DND-41 (cell line): ENCODE data around the gene PI4KA.

Experiments used
- ATAC-seq: fragments of 200-7000 bp; cut with Tn5 transposase; 3 replicates; pipeline ENCODE4 v1.9.1; 2021; ENCODE audit warnings: low read depth; ENCODE audit not compliant: insufficient read depth
- DNase-seq: peaks from one replicate; pipeline ENCODE4 v3.0.0-alpha.2; 2020
- H2AFZ ChIP-seq: 2 replicates; pipeline ENCODE4 v1.6.0; 2012; ENCODE audit warnings: low read depth, low read length
- H3K27ac ChIP-seq: 2 replicates; pipeline ENCODE4 v1.5.1; 2012; ENCODE audit warnings: low read length, inconsistent platforms
- H3K27me3 ChIP-seq: fragments of 200-600 bp; sonication (generic); 2 replicates; pipeline ENCODE4 v1.6.0; 2012; ENCODE audit warnings: low read length, mild to moderate bottlenecking, inconsistent platforms; ENCODE audit not compliant: insufficient read depth, poor library complexity
- H3K36me3 ChIP-seq: 2 replicates; pipeline ENCODE4 v1.5.1; 2012; ENCODE audit warnings: low read length, inconsistent platforms; ENCODE audit not compliant: insufficient read depth
- H3K4me1 ChIP-seq: 2 replicates; pipeline ENCODE4 v1.5.1; 2012; ENCODE audit warnings: mild to moderate bottlenecking, low read length; ENCODE audit not compliant: insufficient read depth
- H3K4me2 ChIP-seq: 2 replicates; pipeline ENCODE4 v1.6.0; 2012; ENCODE audit warnings: mild to moderate bottlenecking, moderate library complexity, low read length, inconsistent platforms; ENCODE audit not compliant: insufficient read depth
- H3K4me3 ChIP-seq, 2 experiments: fragments of 200-600 bp in 1 of 2; shearing (Covaris generic) in 1 of 2; 2 replicates each; pipeline ENCODE4 v1.5.1; 2012 to 2016; ENCODE audit warnings: inconsistent platforms in 2 of 2, low read length in 2 of 2, mild to moderate bottlenecking in 2 of 2, low read depth in 1 of 2, moderate library complexity in 1 of 2
- H3K79me2 ChIP-seq: 2 replicates; pipeline ENCODE4 v1.6.0; 2012; ENCODE audit warnings: low read length, inconsistent platforms; ENCODE audit not compliant: insufficient read depth
- H3K9ac ChIP-seq: 2 replicates; pipeline ENCODE4 v1.6.0; 2012; ENCODE audit warnings: low read depth, mild to moderate bottlenecking, inconsistent platforms, low read length, moderate library complexity
- H3K9me3 ChIP-seq: 2 replicates; pipeline ENCODE4 v1.5.1; 2012; ENCODE audit warnings: low read length, moderate library complexity, mild to moderate bottlenecking, inconsistent platforms; ENCODE audit not compliant: insufficient read depth, severe bottlenecking
- H4K20me1 ChIP-seq: 2 replicates; pipeline ENCODE4 v1.6.0; 2012; ENCODE audit warnings: low read length; ENCODE audit not compliant: insufficient read depth
- CTCF ChIP-seq: IDR thresholded peaks from 2 replicates; pipeline ENCODE4 v1.5.1; 2012; ENCODE audit warnings: borderline replicate concordance, low read length, moderate library complexity, mild to moderate bottlenecking; ENCODE audit not compliant: poor library complexity, severe bottlenecking; ENCODE audit errors: extremely low read depth
- EZH2 ChIP-seq: IDR thresholded peaks from 3 replicates; pipeline ENCODE4 v1.6.1; 2012; ENCODE audit warnings: borderline replicate concordance, low read depth, mild to moderate bottlenecking, moderate library complexity, low read length, inconsistent platforms; ENCODE audit not compliant: severe bottlenecking

PI4KA gene

GRCh38 chr22:20756846-20757245 is 101.8 kb downstream of the PI4KA start:
- no peak overlapping the region for H3K9ac ChIP-seq
- no peaks in the 10 kb centered on the region for H4K20me1 ChIP-seq
- no peaks in the 10 kb centered on the region for H3K27me3 ChIP-seq
- H3K27ac ChIP-seq, result no peak overlapping the region
- peaks cover 57% of the 10 kb centered on the region for H3K36me3 ChIP-seq
- ATAC-seq (no peak), DNase-seq (no peak)
- no peaks in the 10 kb centered on the region for H3K79me2 ChIP-seq
- no peaks in the 10 kb centered on the region for H3K9me3 ChIP-seq
- H3K4me2 ChIP-seq, result no peak overlapping the region
- TF ChIP-seq CTCF (no peak), EZH2 (no peak)
- no peak overlapping the region for H2AFZ ChIP-seq
- H3K4me1 ChIP-seq, result no peaks in the 10 kb centered on the region
- H3K4me3 ChIP-seq, result no peak overlapping the region

- Histone ChIP-seq H3K4me1 (no peaks in the 10 kb centered on the region), H3K79me2 (no peaks in the 10 kb centered on the region), H2AFZ (no peak overlapping the region), H3K4me3 (no peak overlapping the region), H3K9me3 (no peaks in the 10 kb centered on the region), H3K4me2 (no peak overlapping the region), H3K9ac (no peak overlapping the region), H3K27ac (no peak overlapping the region), H3K27me3 (no peaks in the 10 kb centered on the region), H4K20me1 (0 out of 2 replicates have a peak, but pooled peaks cover 5% of the 10 kb centered on the region), H3K36me3 (peaks cover 70% of the 10 kb centered on the region)
- DNase-seq, result no peak
- TF ChIP-seq CTCF, result no peak
- no peak for ATAC-seq
These were observed 105.7 kb downstream of the PI4KA start for GRCh38 chr22:20752873-20753272.

GRCh38 chr22:20752104-20752741 is 106.4 kb downstream of the PI4KA start:
- Histone ChIP-seq H3K4me2 (no peak overlapping the region), H4K20me1 (0 out of 2 replicates have a peak, but pooled peaks cover 5% of the 10 kb centered on the region), H3K36me3 (peaks cover 72% of the 10 kb centered on the region), H3K79me2 (no peaks in the 10 kb centered on the region), H3K27ac (no peak overlapping the region), H3K9ac (no peak overlapping the region), H3K4me1 (no peaks in the 10 kb centered on the region), H3K27me3 (no peaks in the 10 kb centered on the region), H3K9me3 (no peaks in the 10 kb centered on the region), H3K4me3 (no peak overlapping the region), H2AFZ (no peak overlapping the region)
- no peak for TF ChIP-seq EZH2
- no peak for TF ChIP-seq CTCF
- ATAC-seq (no peak), DNase-seq (no peak)

GRCh38 chr22:20751185-20751851 is 107.3 kb downstream of the PI4KA start:
- H3K36me3 ChIP-seq, result peaks cover 81% of the 10 kb centered on the region
- no peaks in the 10 kb centered on the region for H3K9me3 ChIP-seq
- no peak overlapping the region for H3K9ac ChIP-seq
- ATAC-seq, result no peak
- 0 out of 2 replicates have a peak, but pooled peaks cover 5% of the 10 kb centered on the region for H4K20me1 ChIP-seq
- TF ChIP-seq EZH2 (no peak), CTCF (no peak)
- no peak overlapping the region for H2AFZ ChIP-seq
- no peaks in the 10 kb centered on the region for H3K27me3 ChIP-seq
- H3K27ac ChIP-seq, result no peak overlapping the region
- no peaks in the 10 kb centered on the region for H3K79me2 ChIP-seq
- H3K4me1 ChIP-seq, result no peaks in the 10 kb centered on the region
- no peak overlapping the region for H3K4me2 ChIP-seq
- DNase-seq, result no peak
- H3K4me3 ChIP-seq, result no peak overlapping the region
